CD4-positive, alpha-beta memory T cell (primary cell): ENCODE measurements around the gene PFN3. TPM values are rescaled to one million over a fixed set of nuclear protein-coding genes. Genes with fewer than 3 reads are reported as not detected.

Experiments used
- CTCF ChIA-PET: fragments of 350-600 bp; sonication (Branson Sonifier 250); formaldehyde crosslinking; loops from one replicate; lab custom pipeline; 2021; ENCODE audit warnings: inconsistent platforms; ENCODE audit not compliant: partially characterized antibody; lab: Charles Lee
- POLR2A ChIA-PET: fragments of 350-600 bp; sonication (Branson Sonifier 250); formaldehyde crosslinking; loops from one replicate; lab custom pipeline; 2021; ENCODE audit not compliant: partially characterized antibody; lab: Charles Lee
- DNase-seq, 5 donors: peaks; one replicate each; pipeline versions ENCODE4 v3.0.0 to v3.0.0-alpha.2; 2020 to 2022; ENCODE audit warnings: mixed read lengths in 1 of 5
- H3K27ac ChIP-seq: one replicate; pipeline ENCODE4 v1.7.0; 2013; ENCODE audit warnings: low read depth, low read length
- H3K27me3 ChIP-seq: 2 replicates; pipeline ENCODE4 v1.7.0; 2013; ENCODE audit warnings: mild to moderate bottlenecking, low read length, moderate library complexity; ENCODE audit not compliant: insufficient read depth
- H3K36me3 ChIP-seq: 2 replicates; pipeline ENCODE4 v1.7.0; 2013; ENCODE audit warnings: mild to moderate bottlenecking, low read length, moderate library complexity; ENCODE audit not compliant: insufficient read depth
- H3K4me1 ChIP-seq: 2 replicates; pipeline ENCODE4 v1.7.0; 2013; ENCODE audit warnings: mild to moderate bottlenecking, low read length, moderate library complexity; ENCODE audit not compliant: insufficient read depth
- H3K4me3 ChIP-seq, 2 donors: one replicate each; pipeline ENCODE4 v1.7.0; 2013; ENCODE audit warnings: low read length in 2 of 2, mild to moderate bottlenecking in 1 of 2
- H3K9me3 ChIP-seq, 2 donors: one replicate each; pipeline ENCODE4 v1.7.0; 2013; ENCODE audit warnings: low read length in 2 of 2, control low read depth in 1 of 2; ENCODE audit not compliant: control insufficient read depth in 1 of 2
- H3K27ac Mint-ChIP-seq, 7 donors: one replicate each; pipeline ENCODE4 v1.8.0; 2020 to 2021; ENCODE audit warnings: mixed read lengths in 7 of 7, mild to moderate bottlenecking in 6 of 7, inconsistent platforms in 3 of 7, moderate library complexity in 3 of 7
- H3K27me3 Mint-ChIP-seq, 2 donors: one replicate each; pipeline ENCODE4 v1.8.0; 2020 to 2021; ENCODE audit warnings: mixed read lengths in 2 of 2
- H3K36me3 Mint-ChIP-seq, 2 donors: one replicate each; pipeline ENCODE4 v1.8.0; 2020 to 2021; ENCODE audit warnings: mixed read lengths in 2 of 2, inconsistent platforms in 1 of 2, mild to moderate bottlenecking in 1 of 2
- H3K4me1 Mint-ChIP-seq, 4 donors: one replicate each; pipeline ENCODE4 v1.8.0; 2020 to 2021; ENCODE audit warnings: mixed read lengths in 4 of 4, mild to moderate bottlenecking in 1 of 4
- H3K4me3 Mint-ChIP-seq, 8 donors: one replicate each; pipeline ENCODE4 v1.8.0; 2020 to 2021; ENCODE audit warnings: mixed read lengths in 8 of 8, mild to moderate bottlenecking in 7 of 8, moderate library complexity in 6 of 8, inconsistent platforms in 3 of 8
- H3K9me3 Mint-ChIP-seq, 8 donors: one replicate each; pipeline ENCODE4 v1.8.0; 2020 to 2021; ENCODE audit warnings: mixed read lengths in 8 of 8, mild to moderate bottlenecking in 5 of 8, inconsistent platforms in 3 of 8, moderate library complexity in 1 of 8
- intact Hi-C: fragments of 100-400 bp; cut with micrococcal nuclease; formaldehyde crosslinking; loops from one replicate; pipeline ENCODE4 v1.15.1; 2023
- polyA plus RNA-seq, 2 donors: library from polyadenylated mRNA; unstranded; fragments of 300-500 nt; fragmentation: Illumina TruSeq; gene quantifications; one replicate each; pipeline ENCODE4 v1.2.3, GENCODE V29; 2021
- total RNA-seq, 2 experiments: library from RNA; stranded (reverse); gene quantifications; one replicate each; pipeline ENCODE4 v1.2.3, GENCODE V29; 2021

Gene PFN3
- total and polyA plus RNA-seq, 4 experiments from 2014 or later, result not detected

GRCh38 chr5:177432839-177433657 is 32.6 kb upstream of the PFN3 start:
- H3K4me3 Mint-ChIP-seq, result peak overlapping the region; percentile 20 to 72 (median 60)
- peak overlapping the region; percentile 64 to 96 (median 74) for H3K27ac Mint-ChIP-seq
- Histone ChIP-seq H3K36me3 (peaks cover 75% of the 10 kb centered on the region), H3K27me3 (no peaks in the 10 kb centered on the region), H3K4me3 (peak overlapping the region; percentile 23 to 87), H3K4me1 (peaks cover 98% of the 10 kb centered on the region), H3K27ac (peak overlapping the region; percentile 87), H3K9me3 (no peaks in the 10 kb centered on the region)
- DNase-seq, result no peak
- ChIA-PET POLR2A (interaction anchor here (1.2 to 14.3 kb wide), 12 partner anchors 9 to 72 kb away, joined by 3 to 1171 read pairs (median 6); partner anchors contain the start of genes GRK6, PFN3 and PRR7), CTCF (interaction anchor here (7.6 to 14.2 kb wide), 4 partner anchors 12 to 43 kb away, joined by 55 to 307 read pairs (median 109); partner anchors contain the start of genes F12, PFN3 and PRR7)
- intact Hi-C loops, result no loop called here
- no peaks in the 10 kb centered on the region for H3K27me3 Mint-ChIP-seq
- peaks cover 59 to 73% of the 10 kb centered on the region in 2 donors for H3K36me3 Mint-ChIP-seq
- H3K4me1 Mint-ChIP-seq, result peaks cover 38 to 97% (median 63%) of the 10 kb centered on the region in 4 donors
- peaks cover 0 to 1% (median 0%) of the 10 kb centered on the region in 8 donors for H3K9me3 Mint-ChIP-seq

- H3K36me3 ChIP-seq, result peaks cover 69% of the 10 kb centered on the region
- peaks cover 0 to 1% (median 0%) of the 10 kb centered on the region in 8 donors for H3K9me3 Mint-ChIP-seq
- no peaks in the 10 kb centered on the region for H3K27me3 ChIP-seq
- peaks cover 34 to 97% (median 61%) of the 10 kb centered on the region in 4 donors for H3K4me1 Mint-ChIP-seq
- CTCF ChIA-PET, result interaction anchor here (0.8 to 14.2 kb wide), 8 partner anchors 8 to 123 kb away, joined by 3 to 307 read pairs (median 30); partner anchors contain the start of genes F12, PFN3 and PRR7
- H3K4me3 Mint-ChIP-seq, result peak overlapping the region; percentile 83 to 97 (median 93)
- DNase-seq, result no peak
- peak overlapping the region; percentile 91 to 99 (median 96) for H3K27ac Mint-ChIP-seq
- H3K36me3 Mint-ChIP-seq, result peaks cover 52 to 68% of the 10 kb centered on the region in 2 donors
- H3K27ac ChIP-seq, result peak overlapping the region; percentile 87
- peaks cover 99% of the 10 kb centered on the region for H3K4me1 ChIP-seq
- peak overlapping the region; percentile 36 to 87 for H3K4me3 ChIP-seq
- no peaks in the 10 kb centered on the region for H3K9me3 ChIP-seq
- H3K27me3 Mint-ChIP-seq, result no peaks in the 10 kb centered on the region
- intact Hi-C loops, result no loop called here
- POLR2A ChIA-PET, result interaction anchor here (1.0 to 14.3 kb wide), 22 partner anchors 9 to 898 kb away, joined by 3 to 1171 read pairs (median 6); partner anchors contain the start of genes GRK6, LMAN2, PFN3 and PRELID1
Observed at GRCh38 chr5:177432143-177432838, 31.8 kb upstream of the PFN3 start.

GRCh38 chr5:177431317-177432142 is 31.1 kb upstream of the PFN3 start:
- Histone ChIP-seq H3K27me3 (no peaks in the 10 kb centered on the region), H3K4me1 (peaks cover 94% of the 10 kb centered on the region), H3K27ac (peak overlapping the region; percentile 87), H3K9me3 (no peaks in the 10 kb centered on the region), H3K4me3 (peak overlapping the region; percentile 36 to 87), H3K36me3 (peaks cover 63% of the 10 kb centered on the region)
- intact Hi-C loops, result loop anchor here (1.0 kb wide), 1 partner anchor 9 kb away; no protein-coding TSS in a partner anchor
- Mint-ChIP-seq H3K4me1 (peaks cover 34 to 89% (median 59%) of the 10 kb centered on the region in 4 donors), H3K36me3 (peaks cover 44 to 64% of the 10 kb centered on the region in 2 donors), H3K9me3 (peaks cover 0 to 1% (median 0%) of the 10 kb centered on the region in 8 donors), H3K27ac (peak overlapping the region; percentile 91 to 99 (median 96)), H3K4me3 (peak overlapping the region; percentile 85 to 97 (median 94)), H3K27me3 (no peaks in the 10 kb centered on the region)
- CTCF ChIA-PET, result interaction anchor here (0.6 to 14.2 kb wide), 10 partner anchors 8 to 812 kb away, joined by 3 to 307 read pairs (median 6); partner anchors contain the start of genes F12, PFN3 and PRR7
- DNase-seq, result peak; percentile 81 to 88 (median 85)
- POLR2A ChIA-PET, result interaction anchor here (0.7 to 14.3 kb wide), 24 partner anchors 8 to 897 kb away, joined by 3 to 1171 read pairs (median 6); partner anchors contain the start of genes GRK6, LMAN2, PFN3 and PRELID1

DNA sequence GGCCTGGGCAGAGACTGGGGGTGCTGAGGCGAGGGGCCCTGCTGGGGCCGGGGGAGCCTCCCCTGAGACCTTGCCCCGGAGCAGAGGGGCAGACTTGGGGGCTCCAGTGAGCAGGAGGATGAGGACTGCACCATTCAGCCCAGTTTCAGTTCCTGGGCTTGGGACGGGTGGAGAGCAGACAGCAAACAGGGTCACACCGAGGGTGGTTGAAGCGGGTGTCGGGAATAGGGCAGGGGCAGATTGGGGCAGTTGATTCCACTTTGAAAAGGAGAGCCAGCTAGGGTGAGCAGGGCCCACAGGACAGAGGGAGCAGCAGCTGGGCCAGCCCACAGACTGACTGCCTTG is 30.5 kb upstream of the PFN3 start:
- H3K9me3 Mint-ChIP-seq, result peaks cover 0 to 6% (median 0%) of the 10 kb centered on the region in 8 donors
- Histone ChIP-seq H3K4me1 (peaks cover 88% of the 10 kb centered on the region), H3K4me3 (peak overlapping the region; percentile 36 to 87), H3K9me3 (no peaks in the 10 kb centered on the region), H3K27me3 (no peaks in the 10 kb centered on the region), H3K36me3 (peaks cover 58% of the 10 kb centered on the region), H3K27ac (peak overlapping the region; percentile 87)
- H3K4me1 Mint-ChIP-seq, result peaks cover 34 to 87% (median 61%) of the 10 kb centered on the region in 4 donors
- peak overlapping the region; percentile 91 to 99 (median 96) for H3K27ac Mint-ChIP-seq
- no peaks in the 10 kb centered on the region for H3K27me3 Mint-ChIP-seq
- peak overlapping the region; percentile 85 to 97 (median 94) for H3K4me3 Mint-ChIP-seq
- H3K36me3 Mint-ChIP-seq, result peaks cover 41 to 65% of the 10 kb centered on the region in 2 donors
- intact Hi-C loops, result loop anchor here (1.0 kb wide), 1 partner anchor 9 kb away; no protein-coding TSS in a partner anchor
- CTCF ChIA-PET, result interaction anchor here (0.6 to 14.2 kb wide), 6 partner anchors 9 to 811 kb away, joined by 3 to 307 read pairs (median 82); partner anchors contain the start of genes F12, PFN3 and PRR7
- no peak for DNase-seq
- POLR2A ChIA-PET, result interaction anchor here (0.7 to 14.3 kb wide), 20 partner anchors 7 to 897 kb away, joined by 3 to 1171 read pairs (median 7); partner anchors contain the start of genes GRK6, LMAN2, PFN3 and PRELID1

DNA sequence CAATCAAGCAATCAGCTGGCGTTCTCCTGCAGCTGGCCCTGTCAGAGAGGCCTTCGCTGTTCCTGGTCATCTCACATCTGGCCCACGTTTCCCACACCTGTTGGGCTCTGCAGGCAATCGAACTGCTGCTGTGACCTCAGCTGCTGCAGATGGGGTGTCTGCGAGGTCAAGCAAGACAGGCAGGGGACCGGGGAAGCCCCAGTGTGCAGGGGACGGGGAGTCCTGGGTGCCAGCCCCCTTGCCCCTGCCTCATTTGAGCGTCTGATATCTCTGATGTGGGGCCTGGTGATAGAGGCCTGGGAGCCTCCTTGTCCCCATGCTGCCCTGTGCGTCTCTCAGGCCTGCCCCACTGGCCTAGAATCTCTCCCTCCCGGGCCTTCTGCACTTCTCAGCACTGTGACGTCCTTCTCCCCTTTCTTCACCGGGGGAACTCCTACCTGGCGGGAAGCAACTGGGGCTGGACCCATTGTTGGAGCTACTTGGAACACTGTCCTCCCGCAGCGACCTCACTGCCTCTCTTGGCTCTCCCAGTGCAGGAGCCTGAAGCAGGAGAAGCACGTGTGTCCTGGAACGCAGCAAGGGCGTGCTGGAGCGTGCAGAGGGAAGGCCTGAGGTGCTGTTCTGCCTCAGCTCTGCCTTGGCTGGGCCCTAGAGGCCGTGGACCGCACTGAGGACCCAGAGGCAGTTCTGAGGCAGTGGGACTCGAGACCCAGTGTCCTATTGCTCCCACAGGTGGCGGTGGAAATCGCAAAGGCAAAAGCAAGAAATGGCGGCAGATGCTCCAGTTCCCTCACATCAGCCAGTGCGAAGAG is 29.9 kb upstream of the PFN3 start:
- Histone ChIP-seq H3K4me1 (peaks cover 86% of the 10 kb centered on the region), H3K36me3 (peaks cover 53% of the 10 kb centered on the region), H3K4me3 (peak overlapping the region in 1 of 2 donors; percentile 87), H3K9me3 (no peaks in the 10 kb centered on the region), H3K27me3 (no peaks in the 10 kb centered on the region), H3K27ac (peak overlapping the region; percentile 87)
- Mint-ChIP-seq H3K27me3 (no peaks in the 10 kb centered on the region), H3K36me3 (peaks cover 37 to 59% of the 10 kb centered on the region in 2 donors), H3K4me1 (peaks cover 36 to 90% (median 63%) of the 10 kb centered on the region in 4 donors), H3K9me3 (peaks cover 0 to 6% (median 0%) of the 10 kb centered on the region in 8 donors), H3K4me3 (peak overlapping the region; percentile 85 to 97 (median 95)), H3K27ac (peak overlapping the region; percentile 91 to 99 (median 96))
- CTCF ChIA-PET, result interaction anchor here (0.8 to 14.2 kb wide), 7 partner anchors 9 to 112 kb away, joined by 3 to 307 read pairs (median 55); partner anchors contain the start of genes F12, PFN3 and PRR7
- POLR2A ChIA-PET, result interaction anchor here (0.7 to 14.3 kb wide), 13 partner anchors 15 to 79 kb away, joined by 3 to 1171 read pairs (median 10); partner anchors contain the start of genes LMAN2, PFN3 and PRR7
- DNase-seq, result peak in 1 of 5 donors; percentile 31
- intact Hi-C loops, result no loop called here
